GM19463 (cell line): ENCODE results near the gene COPS2.
"Not testable (repeated sequence)": the region's sequence is repeated elsewhere in the genome, so short reads cannot be mapped to it uniquely, and the experiment has no call there.

Experiments used
- ATAC-seq: cut with Tn5 transposase; IDR thresholded peaks from one replicate; pipeline ENCODE4 v1.9.1; 2021; ENCODE audit warnings: mild to moderate bottlenecking, moderate library complexity; ENCODE audit not compliant: unreplicated experiment

Gene COPS2

DNA sequence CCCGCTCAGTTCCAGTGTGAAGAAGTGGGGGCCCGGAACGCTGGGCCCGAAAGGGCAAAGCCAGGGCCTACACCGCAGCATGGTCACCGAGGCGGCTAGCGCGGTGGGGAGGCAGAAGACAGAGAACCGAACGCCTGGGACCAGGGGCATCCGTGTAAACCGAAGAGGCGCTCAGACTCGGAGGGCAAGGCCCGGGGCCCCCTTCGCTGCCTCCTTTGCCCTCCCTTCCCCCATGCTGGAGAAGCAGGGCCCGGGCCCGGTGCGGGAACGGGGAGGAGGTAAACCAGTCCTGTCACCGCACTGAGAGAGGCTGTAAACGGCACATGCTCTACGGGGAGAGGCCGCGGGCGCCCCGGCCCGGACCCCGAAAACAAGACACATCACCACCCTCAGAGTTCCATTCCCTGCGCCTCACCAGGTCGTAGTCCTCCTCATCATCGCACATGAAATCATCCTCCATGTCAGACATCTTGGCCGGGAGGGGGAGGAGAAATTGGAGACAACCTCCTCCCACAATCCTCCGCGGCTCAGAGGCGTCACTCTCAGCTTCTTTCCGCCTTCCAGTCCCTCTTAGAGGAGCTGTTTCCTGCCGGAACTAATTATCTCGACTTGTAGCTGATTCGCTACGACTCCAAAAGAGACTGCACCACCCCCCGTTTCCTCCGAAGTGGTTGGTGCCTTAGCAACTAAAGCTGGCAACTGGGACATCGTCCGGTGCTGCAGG, at the start of gene COPS2:
Gene COPS2, minus strand, starts transcription at position 490 of the 724 bp plus-strand sequence. Its CDS starts 21 bp downstream, at position 469.
- peak; percentile 90 for ATAC-seq

GRCh38 chr15:49200347-49200746, 44.9 kb upstream of the COPS2 start:
- no peak for ATAC-seq

DNA sequence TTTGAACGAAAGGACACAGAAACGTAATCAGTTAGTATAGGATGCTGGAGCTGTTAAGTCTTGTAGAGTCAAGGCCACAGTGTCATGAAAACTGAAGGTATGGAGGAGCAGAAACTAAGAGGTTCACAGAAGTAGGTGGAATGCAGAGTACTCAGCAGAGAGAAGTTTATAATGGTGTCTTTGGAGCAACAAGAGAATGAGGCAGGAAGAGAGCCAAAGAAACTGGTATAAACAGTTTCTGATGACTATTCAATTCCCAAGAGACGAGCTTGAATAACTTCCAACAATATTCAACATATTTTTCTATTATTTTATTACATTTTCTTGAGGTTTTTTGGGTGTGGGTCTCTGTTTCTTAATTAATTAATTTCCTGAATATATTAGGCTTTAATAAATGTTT, 44.3 kb upstream of the COPS2 start:
- no peak for ATAC-seq

DNA sequence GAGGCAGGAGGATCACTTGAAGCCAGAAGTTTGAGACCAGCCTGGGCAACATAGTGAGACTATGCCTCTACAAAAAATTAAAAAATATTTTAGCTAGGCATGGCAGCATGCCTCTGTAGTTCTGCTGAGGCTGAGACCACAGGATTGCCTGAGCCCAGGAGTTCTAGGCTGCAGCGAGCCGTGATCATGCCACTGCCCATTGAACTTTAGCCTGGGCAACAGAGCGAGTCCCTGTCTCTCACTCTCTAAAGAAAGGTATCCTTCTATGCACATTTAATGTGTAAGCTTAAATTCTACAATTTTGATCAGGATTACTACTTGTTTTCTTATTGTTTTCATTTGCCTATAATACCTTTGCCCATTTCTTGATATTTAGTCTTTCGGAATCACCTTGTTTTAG, 41.5 kb upstream of the COPS2 start:
- ATAC-seq: no peak

DNA sequence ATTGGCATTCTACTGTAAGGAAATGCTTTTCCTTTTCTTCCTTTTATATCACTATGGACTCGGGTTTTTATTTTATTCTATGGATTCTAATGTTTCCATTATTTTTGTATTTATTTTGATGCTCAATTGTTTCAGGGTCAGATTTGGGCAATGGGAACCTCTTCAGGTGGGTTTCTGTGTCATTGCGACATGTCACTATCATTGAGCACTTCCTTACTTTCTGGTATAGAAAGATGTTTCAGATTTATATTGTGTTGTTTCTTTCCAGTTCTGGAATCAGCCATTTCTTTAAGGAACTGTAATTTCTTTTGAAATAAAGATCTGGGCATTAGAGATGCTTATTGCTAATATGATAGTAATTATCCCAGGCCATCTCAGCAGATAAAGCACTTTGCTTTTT, 36.5 kb upstream of the COPS2 start:
- no peak for ATAC-seq

GRCh38 chr15:49190586-49190985, 35.2 kb upstream of the COPS2 start:
- ATAC-seq: no peak

DNA sequence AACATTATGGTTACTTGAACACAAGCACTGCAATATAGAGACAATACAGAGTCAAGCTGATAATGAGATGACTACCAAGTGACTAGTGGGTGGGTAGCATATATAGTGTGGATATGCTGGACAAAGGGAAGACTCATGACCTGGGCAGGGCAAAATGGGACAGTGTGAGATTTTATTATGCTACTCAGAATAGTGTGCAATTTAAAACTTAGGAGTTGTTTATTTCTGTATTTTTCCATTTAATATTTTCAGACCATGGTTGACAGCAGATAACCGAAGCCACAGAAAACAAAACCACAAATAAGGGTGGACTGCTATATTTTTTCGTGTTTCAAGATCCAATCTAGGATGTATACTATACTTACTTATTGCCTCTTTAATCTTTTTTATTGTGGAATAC, 34.2 kb upstream of the COPS2 start:
- ATAC-seq: no peak

DNA sequence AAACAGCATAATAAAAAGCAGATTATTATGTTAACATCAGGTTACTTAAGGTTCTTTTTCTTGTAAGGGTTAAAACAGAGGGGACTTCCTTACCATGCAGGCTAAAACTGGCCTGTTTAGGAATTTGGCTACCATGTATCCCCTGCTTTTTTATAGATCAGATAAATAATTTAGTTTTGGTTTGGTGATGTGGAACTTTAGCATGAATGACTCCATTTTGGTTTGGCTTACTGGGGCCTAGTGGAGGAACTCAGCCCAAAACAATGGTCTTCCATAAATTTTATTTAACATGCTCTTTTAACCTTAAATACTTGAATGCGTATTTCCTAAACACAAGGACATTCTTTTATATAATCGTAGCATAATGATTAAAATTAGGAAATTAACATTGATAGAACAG, 33.5 kb upstream of the COPS2 start:
- ATAC-seq: no peak

DNA sequence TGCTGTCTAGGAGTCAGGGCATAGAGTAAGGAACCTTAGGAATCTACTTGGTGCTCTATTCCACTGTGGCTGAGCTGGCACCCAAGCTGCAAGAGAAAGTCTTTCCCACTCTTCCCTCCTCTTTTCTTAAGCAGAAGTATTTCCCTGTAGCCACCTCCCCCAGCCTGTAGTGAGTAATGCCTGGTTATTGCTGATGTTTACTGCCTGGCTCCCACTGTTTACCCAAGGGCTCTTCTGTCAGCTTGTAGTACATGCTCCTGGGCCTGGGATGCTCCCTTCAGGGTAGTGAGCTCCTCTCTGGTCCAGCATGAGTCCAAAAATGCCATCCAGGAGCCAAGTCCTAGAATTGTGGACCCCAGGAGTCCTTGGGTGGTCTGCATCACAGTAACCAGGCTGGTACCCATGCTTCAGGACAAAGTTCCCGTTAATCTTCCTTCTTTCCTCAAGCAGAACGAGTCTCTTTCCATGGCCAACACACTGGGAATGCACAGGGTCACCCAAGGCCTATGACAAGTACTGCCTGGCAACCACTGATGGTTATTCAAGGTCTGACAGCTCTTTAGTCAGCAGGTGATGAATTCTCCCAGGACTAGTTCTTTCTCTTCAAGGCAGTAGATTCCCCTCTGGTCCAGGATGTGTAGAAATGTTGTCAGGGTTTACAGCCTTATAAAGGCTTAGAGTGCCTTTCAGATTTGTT, 32.3 kb upstream of the COPS2 start:
- ATAC-seq: no peak

DNA sequence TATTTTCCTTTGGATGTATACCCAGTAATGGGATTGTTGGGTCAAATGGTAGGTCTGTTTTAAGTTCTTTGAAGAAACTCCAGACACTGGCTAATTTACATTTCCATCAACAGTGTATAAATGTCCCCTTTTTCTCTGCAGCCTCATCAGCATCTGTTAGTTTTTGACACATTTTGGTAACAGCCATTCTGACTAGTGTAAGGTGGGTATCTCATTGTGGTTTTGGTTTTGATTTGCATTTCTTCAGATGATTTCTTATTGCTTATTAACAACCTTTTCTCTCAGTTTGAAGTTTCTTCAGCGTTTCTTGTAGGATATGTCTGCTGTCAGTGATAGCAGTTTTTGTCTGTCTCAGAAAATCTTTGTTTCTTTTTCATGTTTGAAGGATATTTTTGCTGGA, 30.1 kb upstream of the COPS2 start:
- ATAC-seq: peak; percentile 80

GRCh38 chr15:49183741-49184140, 28.3 kb upstream of the COPS2 start:
- ATAC-seq: not testable (repeated sequence)

- ATAC-seq: no peak
Observed at GRCh38 chr15:49182128-49182527, 26.7 kb upstream of the COPS2 start.

GRCh38 chr15:49179433-49180190, 24.2 kb upstream of the COPS2 start:
- no peak for ATAC-seq

DNA sequence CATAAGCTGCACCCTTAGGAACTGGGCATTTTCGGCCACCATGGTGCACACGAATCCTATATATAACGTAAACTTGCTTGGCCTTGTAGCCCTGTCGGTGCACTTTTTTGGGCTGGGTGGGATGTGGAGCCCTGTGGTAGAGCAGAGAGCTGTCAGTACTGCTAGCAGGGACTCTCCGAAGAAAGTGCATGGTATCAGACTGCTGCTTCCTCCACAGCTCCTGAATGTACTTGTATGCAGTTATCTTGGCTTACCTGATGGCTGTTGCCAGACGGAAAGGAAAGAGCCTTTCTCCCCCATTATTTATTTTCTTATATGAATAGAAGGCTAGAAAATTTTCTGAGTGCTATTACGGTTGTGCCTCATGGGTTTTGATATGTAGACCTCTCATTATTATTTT, 23.1 kb upstream of the COPS2 start:
- ATAC-seq: no peak

GRCh38 chr15:49175582-49176397, 20.4 kb upstream of the COPS2 start:
- not testable (repeated sequence) for ATAC-seq

- no peak for ATAC-seq
Observed at GRCh38 chr15:49174902-49175301, 19.5 kb upstream of the COPS2 start.

GRCh38 chr15:49171790-49172189, 16.4 kb upstream of the COPS2 start:
- no peak for ATAC-seq

DNA sequence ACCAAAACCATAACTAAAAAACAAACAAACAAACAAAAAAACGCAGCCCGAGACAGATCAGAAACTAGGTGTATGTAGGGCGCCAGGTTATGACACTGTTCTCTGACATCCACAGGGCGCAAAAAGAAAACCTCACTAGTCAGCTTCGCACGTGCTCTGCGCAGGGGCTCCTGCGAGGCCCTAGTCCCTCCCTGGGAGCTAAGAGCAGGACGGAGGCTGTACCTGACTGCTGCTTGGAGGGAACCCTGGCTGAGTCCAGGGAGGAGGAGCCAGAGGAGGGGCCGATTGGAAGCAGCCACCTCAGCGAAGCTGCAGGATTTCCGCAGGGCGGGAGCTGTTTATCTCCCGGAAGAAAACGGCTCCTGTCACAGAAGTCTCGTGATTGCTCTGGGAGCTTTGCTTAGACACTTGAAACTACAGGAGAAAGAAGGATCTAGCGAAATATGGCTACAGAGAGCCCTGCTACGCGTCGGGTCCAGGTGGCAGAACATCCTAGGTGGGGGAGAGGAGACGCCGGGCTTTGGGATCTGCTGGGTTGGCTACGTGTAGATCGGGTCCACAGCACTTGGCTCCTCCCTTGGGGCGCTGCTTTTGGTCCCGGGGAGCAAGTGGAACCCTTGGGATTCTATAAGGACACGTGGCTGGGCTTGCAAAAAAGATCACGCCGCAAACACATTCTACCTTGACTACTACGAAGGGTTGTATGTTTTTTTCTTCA, 14.6 kb upstream of the COPS2 start, which contains the start of gene GALK2:
Gene GALK2, plus strand, starts transcription at position 368 of the 718 bp plus-strand sequence. Its CDS starts 76 bp downstream, at position 444.
- ATAC-seq: peak; percentile 97

DNA sequence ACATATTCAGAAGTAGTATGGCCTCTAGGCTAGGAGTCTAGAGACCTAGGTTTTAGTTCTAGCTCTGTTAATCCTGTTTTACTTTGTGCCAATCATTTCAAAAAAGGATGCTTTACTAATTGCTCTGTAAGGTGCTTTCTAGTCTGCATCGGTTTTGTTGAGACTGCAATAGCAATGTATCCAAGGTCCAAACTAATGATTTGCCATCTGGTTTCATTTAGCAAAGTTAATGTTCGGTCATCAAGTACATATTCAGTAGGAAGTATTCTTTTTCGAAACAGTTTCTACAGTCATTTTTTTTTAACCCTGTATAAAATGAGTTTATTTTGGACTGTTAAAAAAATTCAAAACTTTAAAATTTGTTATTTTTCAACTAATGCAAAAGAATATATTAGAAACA, 12.6 kb upstream of the COPS2 start:
- no peak for ATAC-seq

DNA sequence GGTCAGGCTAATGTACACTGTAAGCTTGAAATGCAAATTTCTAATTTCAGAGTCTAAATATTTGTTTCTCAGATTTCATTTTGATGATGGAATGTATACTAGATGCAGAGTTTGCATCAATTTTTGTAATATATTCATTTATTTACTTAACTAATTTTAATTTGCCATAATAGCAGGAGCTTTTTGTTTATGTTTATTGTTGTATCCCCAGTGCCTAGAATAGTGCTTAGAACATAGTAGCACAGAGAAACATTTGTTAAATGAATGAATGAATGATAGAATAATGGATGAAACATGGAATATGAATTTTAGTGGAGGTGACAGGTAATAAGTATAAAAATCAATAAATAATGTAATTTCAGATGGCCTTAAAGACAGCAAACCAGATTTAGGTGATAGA, 9.5 kb upstream of the COPS2 start:
- no peak for ATAC-seq
